ENCODE results near the gene FDXR. TPM values are rescaled to one million over a fixed set of nuclear protein-coding genes. Genes with fewer than 3 reads are reported as not detected.
A peak's percentile ranks its signal among the peaks of the same experiment; 100 is the strongest.

Gene FDXR
- total and polyA plus RNA-seq, 5 donors from 2014 or later = 5.4 to 15.7 (median 7.8) TPM

DNA sequence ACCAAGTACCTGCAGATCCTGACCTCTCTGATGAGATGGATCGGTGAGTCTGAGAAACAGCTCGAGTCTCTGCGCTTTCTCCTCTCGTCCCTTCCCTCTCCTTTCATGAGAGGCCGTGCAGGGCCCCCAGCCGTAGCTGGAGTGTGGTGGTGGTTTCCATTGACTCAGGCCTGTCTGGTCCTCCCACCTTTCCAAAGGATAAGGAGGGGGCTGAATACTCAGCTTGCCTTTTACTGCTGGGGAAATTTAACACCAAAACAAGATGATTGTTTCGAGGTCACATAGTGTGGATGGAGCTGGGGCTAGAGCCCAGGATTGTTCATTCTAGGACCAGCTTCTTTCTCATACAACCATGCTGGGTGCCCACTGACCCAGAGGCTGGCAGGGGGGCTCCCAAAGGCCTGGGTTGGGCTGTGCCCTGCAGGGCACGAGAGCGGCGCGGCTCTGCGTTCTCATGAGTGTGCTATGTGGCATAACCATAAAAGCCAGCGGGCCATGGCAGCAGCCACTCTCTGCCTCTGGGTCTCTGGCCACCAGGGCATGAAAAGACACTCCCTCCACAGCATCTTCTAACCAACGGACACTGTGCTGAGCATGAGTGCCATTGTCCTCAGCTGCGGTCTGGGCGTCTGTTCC lies 52.9 kb downstream of the FDXR start:
- Mint-ChIP-seq H3K27me3 (no peaks in the 10 kb centered on the region), H3K4me3 (no peak overlapping the region), H3K9me3 (no peaks in the 10 kb centered on the region), H3K4me1 (peaks cover 0 to 3% (median 0%) of the 10 kb centered on the region in 4 donors), H3K36me3 (peaks cover 25% of the 10 kb centered on the region), H3K27ac (no peak overlapping the region)
- H3K27ac ChIP-seq (ENCODE audit: insufficient read depth, low read length, poor library complexity, severe bottlenecking) = no peak overlapping the region
- peaks cover 32% of the 10 kb centered on the region for H3K36me3 ChIP-seq (ENCODE audit: control insufficient read depth, insufficient read depth, low read length)
- no peak for DNase-seq
- H3K4me3 ChIP-seq (ENCODE audit: low read depth, low read length) = no peak overlapping the region
- no peaks in the 10 kb centered on the region for H3K9me3 ChIP-seq (ENCODE audit: control insufficient read depth in 2 of 2, low read length in 2 of 2)
- no peaks in the 10 kb centered on the region for H3K4me1 ChIP-seq (ENCODE audit: control insufficient read depth, insufficient read depth, low read length, poor library complexity, severe bottlenecking)
- no peak for ATAC-seq (ENCODE audit: low read depth in 2 of 2)
- no peaks in the 10 kb centered on the region for H3K27me3 ChIP-seq (ENCODE audit: control insufficient read depth, insufficient read depth, low read length)

- Histone ChIP-seq H3K4me1 (ENCODE audit: control insufficient read depth, insufficient read depth, low read length, poor library complexity, severe bottlenecking) (no peaks in the 10 kb centered on the region), H3K27ac (ENCODE audit: insufficient read depth, low read length, poor library complexity, severe bottlenecking) (no peak overlapping the region), H3K36me3 (ENCODE audit: control insufficient read depth, insufficient read depth, low read length) (peaks cover 32% of the 10 kb centered on the region), H3K4me3 (ENCODE audit: low read depth, low read length) (no peak overlapping the region), H3K27me3 (ENCODE audit: control insufficient read depth, insufficient read depth, low read length) (no peaks in the 10 kb centered on the region), H3K9me3 (ENCODE audit: control insufficient read depth in 2 of 2, low read length in 2 of 2) (no peaks in the 10 kb centered on the region)
- Mint-ChIP-seq H3K9me3 (no peaks in the 10 kb centered on the region), H3K27ac (no peak overlapping the region), H3K4me3 (no peak overlapping the region), H3K36me3 (peaks cover 21% of the 10 kb centered on the region), H3K4me1 (peaks cover 0 to 3% (median 0%) of the 10 kb centered on the region in 4 donors), H3K27me3 (no peaks in the 10 kb centered on the region)
- DNase-seq = no peak
- ATAC-seq (ENCODE audit: low read depth in 2 of 2) = no peak
Measured at GRCh38 chr17:74818291-74818938, 54.4 kb downstream of the FDXR start.

DNA sequence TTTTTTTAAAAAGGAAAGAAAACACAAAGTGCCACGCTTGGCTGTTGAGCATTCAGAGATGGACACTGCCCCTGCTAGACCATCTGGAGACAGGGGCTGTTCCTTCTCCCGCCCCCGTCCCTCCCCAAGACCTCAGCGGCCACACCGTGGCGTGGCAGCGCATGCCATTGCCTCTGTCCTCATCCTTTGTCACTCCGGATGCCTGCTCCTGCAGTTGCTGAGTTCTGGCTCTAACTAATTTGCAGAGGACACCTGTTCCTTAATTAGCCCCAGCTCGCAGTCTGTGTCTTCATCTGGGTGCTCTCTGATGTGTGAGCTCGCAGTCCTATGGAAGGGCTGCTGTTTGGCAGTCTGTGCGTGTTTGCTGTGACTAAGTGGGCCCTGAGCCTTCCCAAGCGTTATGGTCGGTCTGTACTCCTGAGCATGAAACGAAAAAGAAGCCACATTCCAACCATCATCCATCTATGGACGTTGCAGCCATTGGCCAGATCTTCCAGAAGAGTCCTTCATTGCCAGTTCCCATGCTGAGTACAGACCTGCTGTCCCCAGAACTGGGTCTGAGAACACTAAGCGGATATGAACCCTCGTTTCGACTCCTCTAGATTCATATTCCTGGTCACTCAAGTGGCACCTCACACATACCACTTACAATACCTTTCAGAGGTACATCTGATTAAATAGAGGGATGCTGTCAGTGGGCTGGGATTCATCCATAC lies 55.7 kb downstream of the FDXR start:
- H3K9me3 Mint-ChIP-seq = no peaks in the 10 kb centered on the region
- no peak overlapping the region for H3K27ac ChIP-seq (ENCODE audit: insufficient read depth, low read length, poor library complexity, severe bottlenecking)
- H3K4me1 Mint-ChIP-seq = peaks cover 0 to 3% (median 0%) of the 10 kb centered on the region in 4 donors
- H3K36me3 ChIP-seq (ENCODE audit: control insufficient read depth, insufficient read depth, low read length) = peaks cover 33% of the 10 kb centered on the region
- no peak overlapping the region for H3K4me3 ChIP-seq (ENCODE audit: low read depth, low read length)
- H3K36me3 Mint-ChIP-seq = peaks cover 21% of the 10 kb centered on the region
- H3K27ac Mint-ChIP-seq = no peak overlapping the region
- no peak overlapping the region for H3K4me3 Mint-ChIP-seq
- H3K27me3 Mint-ChIP-seq = no peaks in the 10 kb centered on the region
- ATAC-seq (ENCODE audit: low read depth in 2 of 2) (no peak), DNase-seq (no peak)
- no peaks in the 10 kb centered on the region for H3K9me3 ChIP-seq (ENCODE audit: control insufficient read depth in 2 of 2, low read length in 2 of 2)
- H3K27me3 ChIP-seq (ENCODE audit: control insufficient read depth, insufficient read depth, low read length) = no peaks in the 10 kb centered on the region
- H3K4me1 ChIP-seq (ENCODE audit: control insufficient read depth, insufficient read depth, low read length, poor library complexity, severe bottlenecking) = no peaks in the 10 kb centered on the region

GRCh38 chr17:74815550-74816370 lies 57.0 kb downstream of the FDXR start:
- Mint-ChIP-seq H3K36me3 (peaks cover 23% of the 10 kb centered on the region), H3K4me1 (peaks cover 0 to 3% (median 0%) of the 10 kb centered on the region in 4 donors), H3K9me3 (no peaks in the 10 kb centered on the region), H3K4me3 (no peak overlapping the region), H3K27me3 (no peaks in the 10 kb centered on the region), H3K27ac (no peak overlapping the region)
- H3K27me3 ChIP-seq (ENCODE audit: control insufficient read depth, insufficient read depth, low read length) = no peaks in the 10 kb centered on the region
- no peaks in the 10 kb centered on the region for H3K4me1 ChIP-seq (ENCODE audit: control insufficient read depth, insufficient read depth, low read length, poor library complexity, severe bottlenecking)
- no peak for ATAC-seq (ENCODE audit: low read depth in 2 of 2)
- peaks cover 33% of the 10 kb centered on the region for H3K36me3 ChIP-seq (ENCODE audit: control insufficient read depth, insufficient read depth, low read length)
- DNase-seq = peak in 1 of 3 donors; percentile 10
- H3K27ac ChIP-seq (ENCODE audit: insufficient read depth, low read length, poor library complexity, severe bottlenecking) = no peak overlapping the region
- no peaks in the 10 kb centered on the region for H3K9me3 ChIP-seq (ENCODE audit: control insufficient read depth in 2 of 2, low read length in 2 of 2)
- H3K4me3 ChIP-seq (ENCODE audit: low read depth, low read length) = no peak overlapping the region

GRCh38 chr17:74815067-74815466 lies 57.7 kb downstream of the FDXR start:
- Mint-ChIP-seq H3K27me3 (no peaks in the 10 kb centered on the region), H3K4me3 (no peak overlapping the region), H3K4me1 (peaks cover 0 to 3% (median under 1%) of the 10 kb centered on the region in 4 donors), H3K27ac (peak overlapping the region in 1 of 3 donors; percentile 74), H3K36me3 (peaks cover 25% of the 10 kb centered on the region), H3K9me3 (no peaks in the 10 kb centered on the region)
- Histone ChIP-seq H3K27me3 (ENCODE audit: control insufficient read depth, insufficient read depth, low read length) (no peaks in the 10 kb centered on the region), H3K9me3 (ENCODE audit: control insufficient read depth in 2 of 2, low read length in 2 of 2) (no peaks in the 10 kb centered on the region), H3K27ac (ENCODE audit: insufficient read depth, low read length, poor library complexity, severe bottlenecking) (no peak overlapping the region), H3K4me1 (ENCODE audit: control insufficient read depth, insufficient read depth, low read length, poor library complexity, severe bottlenecking) (no peaks in the 10 kb centered on the region), H3K36me3 (ENCODE audit: control insufficient read depth, insufficient read depth, low read length) (peaks cover 34% of the 10 kb centered on the region), H3K4me3 (ENCODE audit: low read depth, low read length) (no peak overlapping the region)
- DNase-seq (no peak), ATAC-seq (ENCODE audit: low read depth in 2 of 2) (no peak)

DNA sequence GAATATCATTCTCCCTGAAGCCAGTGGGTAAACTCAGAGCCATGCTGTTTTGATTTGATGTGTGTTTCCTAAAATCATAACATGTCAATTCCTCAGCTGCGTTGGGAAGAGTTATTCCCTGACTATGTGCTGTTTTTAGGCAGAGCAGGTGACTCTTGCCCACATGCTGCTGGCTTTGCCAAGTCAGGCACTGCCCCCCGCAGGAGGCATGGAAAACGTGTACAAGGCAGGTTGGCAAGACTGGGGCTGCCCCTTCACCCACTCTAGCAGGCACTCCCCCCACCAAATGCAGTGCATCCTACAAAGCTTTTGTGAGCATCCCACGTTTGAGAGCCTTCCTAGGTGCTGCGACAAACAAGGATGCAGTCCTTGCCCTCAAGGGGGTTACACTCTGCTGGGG lies 58.3 kb downstream of the FDXR start:
- H3K4me1 Mint-ChIP-seq = peaks cover 0 to 4% (median 2%) of the 10 kb centered on the region in 4 donors
- DNase-seq (peak in 1 of 3 donors; percentile 10), ATAC-seq (ENCODE audit: low read depth in 2 of 2) (no peak)
- Histone ChIP-seq H3K4me1 (ENCODE audit: control insufficient read depth, insufficient read depth, low read length, poor library complexity, severe bottlenecking) (no peaks in the 10 kb centered on the region), H3K36me3 (ENCODE audit: control insufficient read depth, insufficient read depth, low read length) (peaks cover 27% of the 10 kb centered on the region), H3K27me3 (ENCODE audit: control insufficient read depth, insufficient read depth, low read length) (no peaks in the 10 kb centered on the region), H3K4me3 (ENCODE audit: low read depth, low read length) (no peak overlapping the region), H3K27ac (ENCODE audit: insufficient read depth, low read length, poor library complexity, severe bottlenecking) (no peak overlapping the region), H3K9me3 (ENCODE audit: control insufficient read depth in 2 of 2, low read length in 2 of 2) (no peaks in the 10 kb centered on the region)
- no peaks in the 10 kb centered on the region for H3K27me3 Mint-ChIP-seq
- H3K9me3 Mint-ChIP-seq = no peaks in the 10 kb centered on the region
- peaks cover 25% of the 10 kb centered on the region for H3K36me3 Mint-ChIP-seq
- no peak overlapping the region for H3K4me3 Mint-ChIP-seq
- peak overlapping the region in 2 of 3 donors; percentile 38 to 74 for H3K27ac Mint-ChIP-seq
